GM23338 (cell line): ENCODE results near the gene SPATA20. TPM values are rescaled to one million over a fixed set of nuclear protein-coding genes. Genes with fewer than 3 reads are reported as not detected.

Source experiments
- ATAC-seq: fragments of 200-7000 bp; cut with Tn5 transposase; 3 replicates; pipeline ENCODE4 v1.9.1; 2020
- DNase-seq: peaks from one replicate; pipeline ENCODE4 v3.0.0-alpha.2; 2015; ENCODE audit warnings: low spot score
- H2AFZ ChIP-seq: fragments of 200-600 bp; sonication (generic); 2 replicates; pipeline ENCODE4 v1.8.0; 2016; ENCODE audit warnings: antibody characterized with exemption, mild to moderate bottlenecking, moderate library complexity
- H3F3A ChIP-seq: fragments of 200-600 bp; sonication (generic); replicated peaks from 2 replicates; pipeline ENCODE4 v1.8.0; 2017; ENCODE audit warnings: antibody characterized with exemption, mixed run types, low read depth
- H3K27ac ChIP-seq: fragments of 200-600 bp; sonication (generic); 2 replicates; pipeline ENCODE4 v1.6.1; 2016; ENCODE audit warnings: low read depth
- H3K27me3 ChIP-seq: fragments of 200-600 bp; sonication (generic); 2 replicates; pipeline ENCODE4 v1.8.0; 2016; ENCODE audit warnings: mild to moderate bottlenecking, mixed run types, moderate library complexity; ENCODE audit not compliant: insufficient read depth
- H3K36me3 ChIP-seq: fragments of 200-600 bp; sonication (generic); 2 replicates; pipeline ENCODE4 v1.8.0; 2016; ENCODE audit warnings: mild to moderate bottlenecking; ENCODE audit not compliant: insufficient read depth
- H3K4me1 ChIP-seq: fragments of 200-600 bp; sonication (generic); 2 replicates; pipeline ENCODE4 v1.8.0; 2016; ENCODE audit warnings: mild to moderate bottlenecking, moderate library complexity; ENCODE audit not compliant: insufficient read depth
- H3K4me2 ChIP-seq: fragments of 200-600 bp; sonication (generic); 2 replicates; pipeline ENCODE4 v1.7.1; 2017; ENCODE audit warnings: mixed run types
- H3K4me3 ChIP-seq: fragments of 200-600 bp; sonication (generic); 2 replicates; pipeline ENCODE4 v1.6.1; 2016; ENCODE audit warnings: mixed run types
- H3K79me2 ChIP-seq: fragments of 200-600 bp; sonication (generic); replicated peaks from 2 replicates; pipeline ENCODE4 v1.8.0; 2017; ENCODE audit warnings: mild to moderate bottlenecking; ENCODE audit not compliant: insufficient read depth
- H3K9me2 ChIP-seq: fragments of 200-600 bp; sonication (generic); 2 replicates; pipeline ENCODE4 v1.8.0; 2017; ENCODE audit not compliant: insufficient read depth
- H4K20me1 ChIP-seq: fragments of 200-600 bp; sonication (generic); replicated peaks from 2 replicates; pipeline ENCODE4 v1.8.0; 2017; ENCODE audit warnings: mild to moderate bottlenecking; ENCODE audit not compliant: insufficient read depth
- H3K27ac Mint-ChIP-seq: 2 replicates; pipeline ENCODE4 v1.8.0; 2020; ENCODE audit warnings: inconsistent platforms, mild to moderate bottlenecking, moderate library complexity, mixed read lengths
- H3K27me3 Mint-ChIP-seq: 3 replicates; pipeline ENCODE4 v1.8.0; 2022; ENCODE audit warnings: low read depth, mild to moderate bottlenecking, moderate library complexity, mixed read lengths, inconsistent platforms; ENCODE audit not compliant: insufficient read depth, poor library complexity
- H3K36me3 Mint-ChIP-seq: 3 replicates; pipeline ENCODE4 v1.8.0; 2021; ENCODE audit warnings: low read depth, mild to moderate bottlenecking, inconsistent platforms, moderate library complexity, mixed read lengths
- H3K4me1 Mint-ChIP-seq: 3 replicates; pipeline ENCODE4 v1.8.0; 2020; ENCODE audit warnings: mild to moderate bottlenecking, inconsistent platforms, mixed read lengths
- H3K4me3 Mint-ChIP-seq: 3 replicates; pipeline ENCODE4 v1.8.0; 2021; ENCODE audit warnings: moderate library complexity, mild to moderate bottlenecking, inconsistent platforms, mixed read lengths
- H3K9me3 Mint-ChIP-seq: 3 replicates; pipeline ENCODE4 v1.8.0; 2020; ENCODE audit warnings: moderate library complexity, mild to moderate bottlenecking, inconsistent platforms, mixed read lengths
- EZH2phosphoT487 ChIP-seq: fragments of 200-600 bp; sonication (generic); IDR thresholded peaks from one replicate; pipeline ENCODE4 v1.8.1; 2018; ENCODE audit warnings: antibody characterized with exemption; ENCODE audit not compliant: unreplicated experiment
- NANOG ChIP-seq: IDR thresholded peaks from 2 replicates; pipeline ENCODE4 v1.6.1; 2016; ENCODE audit warnings: antibody characterized with exemption, borderline replicate concordance
- REST ChIP-seq: IDR thresholded peaks from one replicate; pipeline ENCODE4 v1.6.1; 2018; ENCODE audit warnings: antibody characterized with exemption; ENCODE audit not compliant: unreplicated experiment
- STAT1 ChIP-seq: IDR thresholded peaks from one replicate; pipeline ENCODE4 v1.6.1; 2016; ENCODE audit warnings: antibody characterized with exemption; ENCODE audit not compliant: unreplicated experiment
- ZNF462 ChIP-seq: fragments of 250-450 bp; sonication (Bioruptor Pico); IDR thresholded peaks from 2 replicates; pipeline ENCODE4 v1.5.0; 2020; ENCODE audit warnings: mild to moderate bottlenecking, moderate library complexity
- polyA plus RNA-seq: library from polyadenylated mRNA; unstranded; fragments of >200 nt; fragmentation: Nextera tagmentation; extraction: Ambion mirVana; gene quantifications from 2 replicates; pipeline ENCODE4 v1.2.1, GENCODE V29; 2016
- total RNA-seq: library from RNA; depleted of rRNA; stranded (reverse); fragments of >200 nt; shearing (Covaris generic); gene quantifications from 2 replicates; pipeline ENCODE4 v1.2.3, GENCODE V29; 2014

The SPATA20 gene
- total and polyA plus RNA-seq, 2 experiments from 2014 or later = 13.8 to 32.7 TPM

GRCh38 chr17:50517011-50517410 lies 30.0 kb upstream of the SPATA20 start:
- H3K4me1 ChIP-seq = no peaks in the 10 kb centered on the region
- H3K79me2 ChIP-seq = no peaks in the 10 kb centered on the region
- H3K36me3 Mint-ChIP-seq = no peaks in the 10 kb centered on the region
- H3K4me3 ChIP-seq = no peak overlapping the region
- H3K27ac Mint-ChIP-seq = no peak overlapping the region
- peaks cover 22% of the 10 kb centered on the region for H3K4me1 Mint-ChIP-seq
- H3K27ac ChIP-seq = no peak overlapping the region
- H4K20me1 ChIP-seq = no peaks in the 10 kb centered on the region
- no peaks in the 10 kb centered on the region for H3F3A ChIP-seq
- ATAC-seq (no peak), DNase-seq (no peak)
- peaks cover 7% of the 10 kb centered on the region for H3K27me3 Mint-ChIP-seq
- H3K27me3 ChIP-seq = no peaks in the 10 kb centered on the region
- no peak overlapping the region for H2AFZ ChIP-seq
- no peak overlapping the region for H3K4me2 ChIP-seq
- H3K36me3 ChIP-seq = no peaks in the 10 kb centered on the region
- no peak for TF ChIP-seq EZH2phosphoT487
- TF ChIP-seq NANOG = no peak
- TF ChIP-seq STAT1 = no peak
- no peak for TF ChIP-seq REST
- TF ChIP-seq ZNF462 (CRISPR knock-in tag) = no peak
- H3K9me2 ChIP-seq = 0 out of 2 replicates have a peak, but pooled peaks cover 2% of the 10 kb centered on the region
- H3K4me3 Mint-ChIP-seq = no peak overlapping the region
- H3K9me3 Mint-ChIP-seq = no peaks in the 10 kb centered on the region; the same call in 2 of the 3 replicates
